Mesodermal cell (in vitro differentiated cells): ENCODE data around the gene C2CD2.

Experiments
- H3K27ac ChIP-seq: 2 replicates; pipeline ENCODE4 v1.7.0; 2013; ENCODE audit warnings: mild to moderate bottlenecking, low read depth, low read length, moderate library complexity; ENCODE audit not compliant: severe bottlenecking
- H3K36me3 ChIP-seq: 2 replicates; pipeline ENCODE4 v1.7.1; 2013; ENCODE audit warnings: mild to moderate bottlenecking, low read length, moderate library complexity; ENCODE audit not compliant: control insufficient read depth, insufficient read depth
- H3K4me1 ChIP-seq: one replicate; pipeline ENCODE4 v1.7.1; 2013; ENCODE audit warnings: mild to moderate bottlenecking, low read length; ENCODE audit not compliant: insufficient read depth, control insufficient read depth, poor library complexity, severe bottlenecking
- H3K4me3 ChIP-seq: 2 replicates; pipeline ENCODE4 v1.7.0; 2013; ENCODE audit warnings: low read length, control low read depth, mild to moderate bottlenecking; ENCODE audit not compliant: insufficient read depth, poor library complexity, severe bottlenecking; ENCODE audit errors: extremely low read depth
- H3K9me3 ChIP-seq: 2 replicates; pipeline ENCODE4 v1.7.1; 2013; ENCODE audit warnings: mild to moderate bottlenecking, low read length, moderate library complexity; ENCODE audit not compliant: control insufficient read depth
- WGBS, 2 experiments: methylation state at CpG; one replicate each; pipeline ENCODE4 v1.1.5; 2013; ENCODE audit warnings: missing lambda C conversion rate in 2 of 2; ENCODE audit not compliant: insufficient coverage in 2 of 2; 5-methylcytosine and 5-hydroxymethylcytosine counted together

Gene C2CD2

DNA sequence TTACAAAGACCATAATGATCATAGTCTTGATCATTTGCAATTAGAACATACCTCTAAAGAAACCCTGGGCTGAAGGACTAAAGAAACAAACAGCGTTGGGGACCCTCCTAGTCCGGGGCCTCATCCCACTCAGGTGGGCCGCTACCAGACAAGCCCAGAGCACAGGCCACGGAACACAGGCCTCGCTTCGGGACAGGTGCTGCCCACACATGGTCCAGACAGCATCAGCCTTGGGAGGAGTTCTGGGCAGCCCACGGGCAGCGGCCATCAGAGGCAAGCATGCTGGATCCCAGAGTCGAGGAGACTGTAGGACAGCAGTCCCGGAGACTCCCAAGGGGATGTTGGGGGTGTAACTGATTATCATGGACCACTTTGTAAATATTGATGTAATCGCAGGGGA, 4.9 kb downstream of the C2CD2 start:
- Histone ChIP-seq H3K4me1 (peaks cover 7% of the 10 kb centered on the region), H3K4me3 (no peak overlapping the region), H3K36me3 (no peaks in the 10 kb centered on the region), H3K27ac (no peak overlapping the region), H3K9me3 (no peaks in the 10 kb centered on the region)
- WGBS, 2 experiments = 93 to 98% methylated on average over 11 of the region's 11 CpGs

DNA sequence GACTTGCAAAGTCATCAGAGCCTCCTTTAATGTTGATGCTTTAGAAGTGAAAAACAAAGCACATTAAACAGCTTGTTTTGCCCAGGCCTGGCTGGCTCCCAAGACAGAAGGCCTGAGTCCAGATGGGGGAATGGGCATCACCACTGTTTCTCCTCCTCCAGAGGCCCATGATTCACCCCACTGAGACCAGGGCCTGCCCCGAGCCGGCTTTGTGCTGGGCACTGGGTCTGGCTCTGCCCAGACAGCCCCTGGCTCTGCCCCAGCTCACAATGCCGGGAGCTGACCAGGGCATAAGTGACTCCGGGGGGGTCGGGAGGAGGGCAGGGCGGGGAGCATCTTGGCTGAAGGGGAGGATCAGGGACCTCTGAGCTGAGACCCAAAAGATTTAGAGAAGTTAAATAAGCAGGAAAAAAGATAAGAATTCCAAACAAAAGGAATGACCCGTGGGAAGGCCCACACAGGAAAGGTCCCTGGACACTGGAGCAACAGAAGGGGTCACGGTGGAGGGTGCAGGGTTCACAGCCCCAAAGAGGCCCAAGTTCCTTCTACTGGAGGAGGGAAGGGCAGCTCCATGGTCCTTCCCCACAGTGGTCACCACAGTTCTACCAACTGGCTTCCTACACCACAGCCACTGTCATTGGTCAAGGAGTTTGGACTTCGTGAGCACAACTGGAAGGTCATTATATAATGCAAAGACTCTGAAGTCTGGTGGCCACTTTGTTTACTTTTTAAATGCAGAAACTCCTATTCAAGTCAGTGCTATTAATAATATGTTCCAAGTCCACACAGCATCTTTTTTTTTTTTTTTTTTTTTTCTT, 5.5 kb downstream of the C2CD2 start:
- no peak overlapping the region for H3K4me3 ChIP-seq
- H3K36me3 ChIP-seq = no peaks in the 10 kb centered on the region
- H3K4me1 ChIP-seq = peaks cover 7% of the 10 kb centered on the region
- H3K27ac ChIP-seq = no peak overlapping the region
- 89 to 96% methylated on average over 1 to 8 of the region's 9 CpGs for WGBS, 2 experiments
- no peaks in the 10 kb centered on the region for H3K9me3 ChIP-seq

DNA sequence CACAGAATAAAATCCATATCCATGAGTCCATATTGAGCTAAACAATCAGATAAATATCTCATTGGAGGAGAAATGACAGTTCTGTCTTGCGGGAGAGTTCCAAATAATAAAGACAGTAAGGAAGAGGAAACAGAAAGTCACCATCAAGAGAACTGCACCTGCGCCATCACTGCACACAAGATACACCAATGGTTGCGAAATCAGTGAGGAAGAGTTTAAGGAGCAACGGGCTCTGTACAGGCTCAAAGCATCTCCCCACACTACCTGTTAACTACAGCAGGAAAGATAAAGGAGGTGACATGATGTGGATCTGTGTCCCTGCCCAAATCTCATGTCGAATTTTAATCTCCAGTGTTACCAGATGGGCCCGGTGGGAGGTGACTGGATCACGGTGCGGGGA, 7.8 kb downstream of the C2CD2 start:
- H3K36me3 ChIP-seq = no peaks in the 10 kb centered on the region
- no peaks in the 10 kb centered on the region for H3K9me3 ChIP-seq
- no peak overlapping the region for H3K4me3 ChIP-seq
- WGBS, 2 experiments = 95% methylated on average over 4 to 6 of the region's 8 CpGs
- no peaks in the 10 kb centered on the region for H3K4me1 ChIP-seq
- no peak overlapping the region for H3K27ac ChIP-seq

DNA sequence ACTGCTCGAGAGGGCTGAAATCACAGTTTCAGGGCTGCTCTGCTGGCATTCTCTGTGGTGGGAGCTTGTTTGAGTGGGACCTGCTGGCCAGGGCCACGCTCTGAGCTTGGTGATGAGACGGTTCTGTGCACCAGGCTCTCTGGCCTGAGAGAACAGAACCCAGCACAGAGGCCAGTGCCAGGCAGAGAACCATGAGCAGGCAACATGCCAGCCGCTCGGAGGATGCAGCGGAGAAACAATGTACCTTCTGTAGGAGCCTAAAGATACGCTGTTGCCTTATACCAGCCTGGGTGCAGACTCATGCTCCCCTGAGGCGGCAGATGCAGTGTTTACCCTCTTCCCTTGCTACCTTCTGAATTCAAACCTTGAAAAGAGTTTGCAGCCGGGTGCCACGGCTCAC, 10.0 kb downstream of the C2CD2 start:
- WGBS, 2 experiments = 94% methylated on average over 9 to 10 of the region's 10 CpGs

DNA sequence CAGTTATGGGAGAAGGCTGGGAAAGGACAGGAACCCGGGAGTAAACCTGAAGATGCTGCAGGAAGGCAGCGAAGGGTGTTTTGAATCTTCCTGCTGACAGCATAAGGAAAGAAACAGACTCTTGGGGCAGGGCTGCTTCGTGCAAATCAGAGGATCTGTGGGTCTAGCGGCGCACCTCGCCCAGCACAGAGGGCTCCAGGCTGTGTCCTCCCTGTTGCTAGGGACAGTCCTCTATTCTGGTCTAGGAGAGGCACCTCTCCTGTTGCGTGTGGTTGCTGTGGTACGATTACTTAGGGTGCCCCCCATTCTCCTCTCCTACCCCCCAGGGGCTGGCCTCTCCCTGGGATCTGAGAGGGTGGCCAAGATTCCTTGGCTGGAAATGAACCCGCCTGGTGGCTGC, 11.4 kb downstream of the C2CD2 start:
- H3K9me3 ChIP-seq = no peaks in the 10 kb centered on the region
- no peak overlapping the region for H3K27ac ChIP-seq
- no peak overlapping the region for H3K4me3 ChIP-seq
- no peaks in the 10 kb centered on the region for H3K36me3 ChIP-seq
- 89 to 96% methylated on average over 3 to 7 of the region's 9 CpGs for WGBS, 2 experiments
- no peaks in the 10 kb centered on the region for H3K4me1 ChIP-seq

More for the DNA sequence above, 10.0 kb downstream of the C2CD2 start:
- Histone ChIP-seq H3K4me3 (no peak overlapping the region), H3K36me3 (no peaks in the 10 kb centered on the region), H3K27ac (no peak overlapping the region), H3K9me3 (no peaks in the 10 kb centered on the region), H3K4me1 (no peaks in the 10 kb centered on the region)

DNA sequence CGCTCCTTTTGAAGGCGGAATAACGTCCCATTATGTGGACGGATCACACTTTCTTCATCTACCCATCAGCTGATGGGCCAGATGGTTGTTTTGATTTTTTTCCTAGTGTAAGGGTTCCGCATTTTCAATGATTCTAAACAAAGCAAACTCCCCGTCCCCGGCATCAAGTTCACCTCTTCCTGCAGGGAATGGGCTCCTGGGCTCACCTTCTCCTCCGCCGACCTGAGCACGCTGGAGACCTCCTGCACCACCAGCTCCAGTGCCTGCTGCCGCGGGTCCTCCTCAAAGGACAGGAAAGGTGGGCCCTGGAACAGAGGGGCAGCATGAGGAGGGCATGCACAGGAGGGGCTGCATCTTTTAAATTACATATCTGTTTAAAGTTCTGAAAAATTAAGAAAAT, 11.9 kb downstream of the C2CD2 start:
- Histone ChIP-seq H3K4me1 (no peaks in the 10 kb centered on the region), H3K9me3 (no peaks in the 10 kb centered on the region), H3K4me3 (no peak overlapping the region), H3K27ac (no peak overlapping the region), H3K36me3 (no peaks in the 10 kb centered on the region)
- 94 to 98% methylated on average over 5 to 7 of the region's 12 CpGs for WGBS, 2 experiments

DNA sequence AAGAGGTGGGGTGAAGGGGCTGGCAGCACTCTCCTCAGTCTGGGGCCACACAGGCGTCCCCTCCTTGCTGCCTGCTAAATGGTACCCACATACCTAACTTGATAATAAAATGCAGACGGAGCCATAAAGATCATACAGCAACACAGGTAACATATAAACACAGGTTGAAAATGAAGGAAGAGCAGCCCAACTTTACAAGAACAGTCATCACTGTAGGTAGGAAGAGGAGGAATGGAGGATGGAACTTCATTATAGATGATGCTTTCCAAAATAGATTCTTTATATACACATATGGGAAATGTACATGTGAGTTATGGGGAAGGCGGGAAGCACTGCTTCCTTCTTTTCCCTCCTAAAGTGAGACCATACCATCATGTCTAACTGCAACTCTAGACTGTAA, 13.4 kb downstream of the C2CD2 start:
- Histone ChIP-seq H3K4me1 (no peaks in the 10 kb centered on the region), H3K36me3 (no peaks in the 10 kb centered on the region), H3K9me3 (no peaks in the 10 kb centered on the region), H3K27ac (no peak overlapping the region), H3K4me3 (no peak overlapping the region)
- WGBS, 2 experiments = no CpG with 5 or more reads among the region's 3 CpGs

DNA sequence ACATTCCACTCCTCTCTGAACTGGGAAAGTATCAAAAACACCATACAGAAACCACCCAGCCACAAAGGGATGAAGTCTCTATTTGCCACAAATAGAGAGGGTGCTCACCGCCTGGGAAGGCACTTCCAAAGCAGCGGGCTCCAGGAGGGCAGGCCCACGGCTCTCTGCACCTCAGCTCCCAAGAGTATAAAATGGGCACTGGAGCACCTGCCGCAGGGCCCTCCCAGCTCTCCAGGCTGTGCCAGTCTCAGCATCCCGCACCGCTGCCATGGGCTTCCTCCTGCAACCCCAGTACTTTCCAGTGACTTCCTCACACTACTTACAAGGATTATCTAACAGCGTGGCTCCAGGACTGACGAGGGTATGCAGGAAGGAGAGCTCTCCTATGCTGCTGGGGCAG, 14.4 kb downstream of the C2CD2 start:
- Histone ChIP-seq H3K27ac (no peak overlapping the region), H3K4me1 (no peaks in the 10 kb centered on the region), H3K4me3 (no peak overlapping the region), H3K9me3 (no peaks in the 10 kb centered on the region), H3K36me3 (no peaks in the 10 kb centered on the region)
- 90 to 93% methylated on average over 5 to 8 of the region's 8 CpGs for WGBS, 2 experiments

DNA sequence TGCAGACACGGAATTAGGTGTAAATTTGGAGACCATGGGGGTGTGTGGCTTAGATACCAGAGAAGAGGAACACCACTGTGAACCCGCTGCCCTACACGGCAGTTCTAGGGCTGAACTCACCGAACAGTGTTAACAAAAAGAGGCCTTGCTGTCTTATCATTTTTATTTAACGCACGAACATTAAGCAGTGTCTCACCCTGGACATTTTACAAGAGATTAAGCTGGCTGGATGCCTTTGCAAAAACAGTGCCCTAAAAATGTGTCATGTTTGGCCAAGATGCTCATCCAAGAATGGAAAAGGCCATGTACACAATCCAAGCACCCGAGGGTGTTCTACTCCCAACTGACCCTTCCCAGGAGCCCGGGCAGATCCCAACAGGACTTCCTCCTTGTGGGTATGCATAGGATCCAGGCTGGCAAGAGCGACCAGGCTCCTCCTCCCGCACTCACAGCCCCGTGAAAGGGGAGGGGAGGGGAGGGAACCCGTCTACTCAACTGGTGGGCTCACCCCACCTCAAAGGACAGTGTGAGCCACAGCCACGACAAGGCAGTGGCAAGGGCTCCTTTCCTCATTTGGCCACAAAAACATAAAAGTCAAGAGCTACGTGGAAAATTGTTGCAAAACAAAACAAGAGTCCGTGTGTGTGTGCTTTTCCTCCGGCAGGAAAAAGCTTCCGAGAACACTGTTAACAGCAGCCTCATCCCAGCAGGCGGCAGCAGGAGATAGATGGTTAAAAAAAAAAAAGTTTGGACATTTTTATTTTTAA, 20.3 kb downstream of the C2CD2 start:
- 85 to 87% methylated on average over 12 to 13 of the region's 18 CpGs for WGBS, 2 experiments
- H3K4me3 ChIP-seq = no peak overlapping the region
- no peak overlapping the region for H3K27ac ChIP-seq
- no peaks in the 10 kb centered on the region for H3K9me3 ChIP-seq
- peaks cover 23% of the 10 kb centered on the region for H3K4me1 ChIP-seq
- no peaks in the 10 kb centered on the region for H3K36me3 ChIP-seq

DNA sequence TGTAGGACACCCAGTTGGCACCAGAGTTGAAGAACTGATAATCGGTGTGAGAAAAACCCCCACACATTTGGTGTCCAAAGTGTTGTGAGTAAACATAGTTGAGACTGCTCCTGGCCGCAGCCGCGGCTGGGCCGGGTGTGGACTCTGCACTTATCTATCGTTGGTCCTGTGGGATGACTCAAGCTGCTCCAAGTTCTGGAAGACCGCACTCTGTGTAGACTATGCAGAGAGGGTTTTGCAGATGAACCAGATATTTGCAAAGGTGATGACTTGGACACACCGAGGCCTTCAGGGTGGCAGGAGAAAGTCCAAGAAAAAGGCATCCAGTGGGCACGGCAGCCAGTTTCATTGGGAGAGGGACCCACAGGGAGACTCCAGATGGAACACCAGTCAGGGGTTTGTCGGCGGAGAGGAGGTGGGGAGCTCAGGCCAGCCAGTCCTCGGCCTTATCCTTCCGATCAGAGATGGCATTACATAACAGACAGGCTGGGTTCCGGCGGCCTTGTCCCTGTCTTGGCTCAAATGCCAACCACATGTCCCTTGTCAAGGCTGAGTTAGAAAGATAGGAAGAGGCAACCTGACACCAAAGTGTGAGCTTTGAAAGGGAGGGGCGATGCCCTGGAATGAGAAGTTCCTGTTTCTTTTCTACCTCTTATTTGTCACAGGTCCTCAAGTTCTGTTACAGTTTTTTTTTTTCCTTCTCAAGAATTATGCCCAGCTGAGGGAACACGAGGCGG, 21.1 kb downstream of the C2CD2 start:
- Histone ChIP-seq H3K27ac (peak overlapping the region; percentile 16), H3K9me3 (no peaks in the 10 kb centered on the region), H3K4me1 (peaks cover 25% of the 10 kb centered on the region), H3K4me3 (no peak overlapping the region), H3K36me3 (no peaks in the 10 kb centered on the region)
- WGBS, 2 experiments = 84 to 90% methylated on average over 14 to 15 of the region's 18 CpGs
